ENCODE measurements around the gene IFI30. TPM values are rescaled to one million over a fixed set of nuclear protein-coding genes. Genes with fewer than 3 reads are reported as not detected.

Gene IFI30
- polyA plus RNA-seq, 1 donor = 270 TPM

DNA sequence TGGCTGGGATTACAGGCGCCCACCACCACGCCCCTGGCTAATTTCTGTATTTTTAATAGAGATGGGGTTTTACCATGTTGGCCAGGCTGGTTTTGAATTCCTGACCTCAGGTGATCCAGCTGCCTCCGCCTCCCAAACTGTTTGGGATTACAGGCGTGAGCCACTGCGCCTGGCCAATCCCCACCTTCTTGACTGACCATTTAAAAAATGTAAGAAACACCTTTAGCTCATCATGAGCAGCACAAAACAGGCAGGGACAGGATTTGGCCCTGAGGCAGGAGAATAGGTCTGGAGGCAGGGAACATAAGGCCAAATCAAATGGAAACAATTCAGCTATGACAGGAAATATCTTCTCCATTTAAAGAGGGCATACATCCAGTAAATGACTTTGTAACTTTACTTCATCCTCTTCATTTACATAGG is 18.0 kb downstream of the IFI30 start:
- Histone ChIP-seq H3K27ac (ENCODE audit: low read length) (peak overlapping the region; percentile 91), H3K4me3 (ENCODE audit: low read length) (no peak overlapping the region), H3K27me3 (ENCODE audit: control insufficient read depth, insufficient read depth, low read length) (no peaks in the 10 kb centered on the region), H3K9me3 (ENCODE audit: control insufficient read depth, low read depth, low read length) (no peaks in the 10 kb centered on the region), H3K36me3 (ENCODE audit: control insufficient read depth, insufficient read depth, low read length) (peaks cover 9% of the 10 kb centered on the region), H3K4me1 (ENCODE audit: control insufficient read depth, insufficient read depth, low read length) (peaks cover 11% of the 10 kb centered on the region)
- DNase-seq = no peak
- WGBS (ENCODE audit: insufficient coverage, low lambda C conversion rate) = no CpG with 5 or more reads among the region's 5 CpGs

DNA sequence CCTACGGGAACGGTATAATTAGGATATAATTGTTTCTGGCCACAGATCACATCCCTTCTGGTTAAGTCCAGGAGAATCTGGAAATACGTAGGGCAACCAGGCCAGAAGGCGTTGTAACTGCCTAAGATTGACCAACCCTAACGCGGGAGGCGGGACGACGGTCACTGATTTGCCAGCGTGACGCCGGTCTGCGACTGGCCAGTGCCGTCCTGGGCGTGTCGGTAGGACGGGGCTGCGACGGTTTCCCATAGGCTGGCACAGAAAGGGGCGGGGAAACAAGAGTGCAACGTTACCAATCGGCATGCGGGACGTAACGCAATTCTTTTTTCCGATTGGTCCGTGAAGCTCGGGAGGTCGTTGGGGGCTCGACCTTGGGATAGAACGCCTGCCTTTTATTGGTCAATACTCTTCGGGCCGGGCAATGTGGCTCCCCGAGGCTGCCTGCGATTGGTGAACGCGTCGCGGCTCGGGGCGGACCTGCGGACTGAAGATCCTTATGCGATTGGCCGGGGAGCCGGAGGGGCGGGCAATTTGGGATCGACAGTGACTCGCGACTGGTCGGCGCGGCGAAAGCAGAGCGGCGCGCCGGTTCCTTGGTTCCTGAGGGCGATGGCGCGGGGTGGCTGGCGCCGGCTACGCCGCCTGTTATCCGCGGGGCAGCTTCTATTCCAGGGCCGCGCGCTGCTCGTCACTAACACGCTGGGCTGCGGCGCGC is 19.2 kb downstream of the IFI30 start, which contains the start of gene MPV17L2:
TSS of gene MPV17L2 (plus strand) at position 546 of the 715 bp plus-strand sequence. CDS start at position 610, 64 bp downstream.
- H3K36me3 ChIP-seq (ENCODE audit: control insufficient read depth, insufficient read depth, low read length) = peaks cover 14% of the 10 kb centered on the region
- H3K27me3 ChIP-seq (ENCODE audit: control insufficient read depth, insufficient read depth, low read length) = no peaks in the 10 kb centered on the region
- peaks cover 11% of the 10 kb centered on the region for H3K4me1 ChIP-seq (ENCODE audit: control insufficient read depth, insufficient read depth, low read length)
- DNase-seq = peak; percentile 100
- H3K9me3 ChIP-seq (ENCODE audit: control insufficient read depth, low read depth, low read length) = no peaks in the 10 kb centered on the region
- H3K27ac ChIP-seq (ENCODE audit: low read length) = peak within 1 kb of the TSS; percentile 91
- H3K4me3 ChIP-seq (ENCODE audit: low read length) = peak within 1 kb of the TSS; percentile 73
- WGBS (ENCODE audit: insufficient coverage, low lambda C conversion rate) = no CpG with 5 or more reads among the region's 74 CpGs

DNA sequence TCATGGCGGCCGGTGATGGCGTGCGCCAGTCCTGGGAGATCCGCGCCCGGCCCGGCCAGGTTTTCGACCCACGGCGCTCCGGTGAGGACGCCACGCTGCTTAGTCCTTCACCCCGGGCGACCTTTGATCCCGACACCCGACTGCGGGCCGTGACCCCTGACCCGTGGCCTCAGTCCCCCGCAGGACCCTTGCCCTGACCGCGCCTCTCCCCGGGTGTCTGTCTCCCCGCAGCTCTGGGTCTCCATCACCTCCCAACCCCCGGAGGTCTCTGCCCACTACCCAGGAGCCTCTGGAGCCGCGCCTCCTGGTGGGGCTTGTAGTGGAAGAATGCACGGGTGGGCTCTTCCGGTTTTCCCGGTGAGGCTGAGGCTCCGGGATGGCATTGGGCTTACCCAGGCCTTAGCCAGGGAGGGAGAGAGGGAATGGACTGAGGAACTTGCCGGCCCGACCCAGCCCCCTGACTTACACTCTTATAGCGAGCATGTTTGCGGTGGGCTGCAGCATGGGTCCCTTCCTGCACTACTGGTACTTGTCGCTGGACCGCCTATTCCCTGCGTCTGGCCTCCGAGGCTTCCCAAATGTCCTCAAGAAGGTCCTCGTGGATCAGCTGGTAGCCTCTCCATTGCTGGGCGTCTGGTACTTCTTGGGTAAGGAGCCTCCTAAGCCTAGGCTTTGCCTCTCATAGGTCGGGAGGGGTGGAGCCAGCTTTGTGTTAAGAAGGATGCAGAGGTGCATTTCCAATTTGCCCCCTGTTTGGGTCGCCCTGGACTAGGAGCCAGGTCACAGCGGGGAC is 20.0 kb downstream of the IFI30 start:
- H3K9me3 ChIP-seq (ENCODE audit: control insufficient read depth, low read depth, low read length) = no peaks in the 10 kb centered on the region
- H3K27me3 ChIP-seq (ENCODE audit: control insufficient read depth, insufficient read depth, low read length) = no peaks in the 10 kb centered on the region
- no CpG with 5 or more reads among the region's 46 CpGs for WGBS (ENCODE audit: insufficient coverage, low lambda C conversion rate)
- peak overlapping the region; percentile 52 for H3K27ac ChIP-seq (ENCODE audit: low read length)
- peak in 1 of 2 donors; percentile 28 for DNase-seq
- H3K36me3 ChIP-seq (ENCODE audit: control insufficient read depth, insufficient read depth, low read length) = peaks cover 16% of the 10 kb centered on the region
- peaks cover 11% of the 10 kb centered on the region for H3K4me1 ChIP-seq (ENCODE audit: control insufficient read depth, insufficient read depth, low read length)
- peak overlapping the region; percentile 73 for H3K4me3 ChIP-seq (ENCODE audit: low read length)

DNA sequence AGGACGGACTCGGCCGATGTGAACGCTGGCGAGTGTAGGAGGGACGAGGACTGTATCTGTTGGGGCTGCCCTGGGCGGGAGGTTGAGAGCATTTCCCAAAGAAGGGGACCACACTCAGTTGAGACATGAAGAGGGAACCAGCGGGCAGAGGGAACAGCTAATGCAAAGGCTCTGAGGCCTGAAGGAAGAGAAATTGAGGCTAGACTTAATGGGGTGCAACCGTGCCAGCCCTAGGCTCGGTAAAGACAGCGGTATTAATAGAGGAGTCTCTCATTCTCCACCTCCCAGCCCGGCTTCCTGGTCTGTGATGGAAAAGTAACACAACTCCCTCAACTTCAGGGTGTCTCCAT is 20.5 kb downstream of the IFI30 start:
- DNase-seq = no peak
- no peak overlapping the region for H3K4me3 ChIP-seq (ENCODE audit: low read length)
- H3K9me3 ChIP-seq (ENCODE audit: control insufficient read depth, low read depth, low read length) = no peaks in the 10 kb centered on the region
- H3K36me3 ChIP-seq (ENCODE audit: control insufficient read depth, insufficient read depth, low read length) = peaks cover 17% of the 10 kb centered on the region
- no peak overlapping the region for H3K27ac ChIP-seq (ENCODE audit: low read length)
- H3K4me1 ChIP-seq (ENCODE audit: control insufficient read depth, insufficient read depth, low read length) = peaks cover 11% of the 10 kb centered on the region
- H3K27me3 ChIP-seq (ENCODE audit: control insufficient read depth, insufficient read depth, low read length) = no peaks in the 10 kb centered on the region
- no CpG with 5 or more reads among the region's 12 CpGs for WGBS (ENCODE audit: insufficient coverage, low lambda C conversion rate)

DNA sequence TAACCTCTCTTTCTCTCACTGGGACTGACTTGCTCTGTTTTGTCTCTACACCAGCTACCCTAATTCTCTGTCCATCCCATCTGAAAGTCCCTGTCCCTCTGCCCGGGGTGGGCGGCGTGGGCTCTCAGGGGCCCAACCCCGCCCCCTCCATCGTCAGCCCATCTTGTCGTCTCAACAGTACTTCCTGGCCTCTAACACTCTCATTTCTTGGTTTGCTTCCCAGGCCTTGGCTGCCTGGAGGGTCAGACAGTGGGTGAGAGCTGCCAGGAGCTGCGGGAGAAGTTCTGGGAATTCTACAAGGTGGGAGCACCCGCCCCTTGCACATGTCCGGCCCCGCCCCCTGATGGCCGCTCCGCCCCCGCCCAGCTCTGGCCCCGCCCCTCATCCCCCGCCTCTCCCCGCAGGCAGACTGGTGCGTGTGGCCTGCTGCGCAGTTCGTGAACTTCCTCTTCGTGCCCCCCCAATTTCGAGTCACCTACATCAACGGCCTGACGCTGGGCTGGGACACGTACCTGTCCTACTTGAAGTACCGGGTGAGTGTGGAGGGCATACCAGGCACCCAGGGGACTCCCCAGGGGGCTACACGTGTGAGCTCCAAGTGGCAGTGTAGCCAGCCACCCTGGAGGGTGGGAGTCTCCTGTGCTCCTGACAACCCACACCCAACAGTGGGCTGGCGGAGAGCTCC is 21.1 kb downstream of the IFI30 start:
- Histone ChIP-seq H3K4me1 (ENCODE audit: control insufficient read depth, insufficient read depth, low read length) (peaks cover 11% of the 10 kb centered on the region), H3K36me3 (ENCODE audit: control insufficient read depth, insufficient read depth, low read length) (peaks cover 17% of the 10 kb centered on the region), H3K27me3 (ENCODE audit: control insufficient read depth, insufficient read depth, low read length) (no peaks in the 10 kb centered on the region), H3K9me3 (ENCODE audit: control insufficient read depth, low read depth, low read length) (no peaks in the 10 kb centered on the region), H3K27ac (ENCODE audit: low read length) (no peak overlapping the region), H3K4me3 (ENCODE audit: low read length) (no peak overlapping the region)
- WGBS (ENCODE audit: insufficient coverage, low lambda C conversion rate) = no CpG with 5 or more reads among the region's 27 CpGs
- DNase-seq = no peak

DNA sequence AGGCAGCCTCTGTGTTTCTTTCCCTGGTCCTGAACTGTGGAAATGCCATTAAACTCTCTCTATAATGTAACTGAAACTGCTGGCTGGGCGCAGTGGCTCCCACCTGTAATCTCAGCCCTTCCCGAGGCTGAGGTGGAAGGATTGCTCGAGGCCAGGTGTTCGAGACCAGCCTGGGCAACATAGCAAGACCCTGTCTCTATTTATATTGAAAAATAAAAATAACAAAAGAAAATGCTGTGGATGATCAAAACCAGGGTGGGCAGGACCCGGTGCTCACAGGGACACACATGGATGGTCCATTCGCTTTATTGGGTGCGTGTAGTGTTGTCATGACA is 22.9 kb downstream of the IFI30 start:
- Histone ChIP-seq H3K9me3 (ENCODE audit: control insufficient read depth, low read depth, low read length) (no peaks in the 10 kb centered on the region), H3K4me3 (ENCODE audit: low read length) (no peak overlapping the region), H3K27ac (ENCODE audit: low read length) (no peak overlapping the region), H3K36me3 (ENCODE audit: control insufficient read depth, insufficient read depth, low read length) (peaks cover 17% of the 10 kb centered on the region), H3K4me1 (ENCODE audit: control insufficient read depth, insufficient read depth, low read length) (peaks cover 11% of the 10 kb centered on the region), H3K27me3 (ENCODE audit: control insufficient read depth, insufficient read depth, low read length) (no peaks in the 10 kb centered on the region)
- no CpG with 5 or more reads among the region's 7 CpGs for WGBS (ENCODE audit: insufficient coverage, low lambda C conversion rate)
- no peak for DNase-seq

DNA sequence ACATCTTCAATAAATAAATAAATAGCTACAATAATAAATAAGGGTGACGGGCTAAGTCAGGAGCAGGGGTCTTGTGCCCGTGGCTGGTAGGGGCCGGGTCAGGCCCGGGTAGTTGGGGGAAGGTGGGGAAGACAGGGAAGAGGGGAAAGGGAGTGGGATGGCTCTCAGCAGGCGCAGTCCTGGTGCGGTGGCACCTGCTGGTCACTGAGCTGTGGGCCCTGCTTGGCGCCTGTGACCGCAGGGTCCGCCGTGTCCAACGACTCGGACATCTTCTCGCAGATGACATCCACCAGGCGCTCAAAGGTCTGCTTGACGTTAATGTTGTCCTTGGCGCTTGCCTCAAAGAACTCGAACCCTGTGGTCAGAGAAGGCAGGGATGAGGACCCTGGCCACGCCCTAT is 23.7 kb downstream of the IFI30 start:
- no peaks in the 10 kb centered on the region for H3K27me3 ChIP-seq (ENCODE audit: control insufficient read depth, insufficient read depth, low read length)
- no peak for DNase-seq
- H3K4me1 ChIP-seq (ENCODE audit: control insufficient read depth, insufficient read depth, low read length) = peaks cover 11% of the 10 kb centered on the region
- H3K36me3 ChIP-seq (ENCODE audit: control insufficient read depth, insufficient read depth, low read length) = peaks cover 17% of the 10 kb centered on the region
- 92% methylated on average over 4 of the region's 18 CpGs for WGBS (ENCODE audit: insufficient coverage, low lambda C conversion rate)
- no peaks in the 10 kb centered on the region for H3K9me3 ChIP-seq (ENCODE audit: control insufficient read depth, low read depth, low read length)
- no peak overlapping the region for H3K27ac ChIP-seq (ENCODE audit: low read length)
- no peak overlapping the region for H3K4me3 ChIP-seq (ENCODE audit: low read length)

DNA sequence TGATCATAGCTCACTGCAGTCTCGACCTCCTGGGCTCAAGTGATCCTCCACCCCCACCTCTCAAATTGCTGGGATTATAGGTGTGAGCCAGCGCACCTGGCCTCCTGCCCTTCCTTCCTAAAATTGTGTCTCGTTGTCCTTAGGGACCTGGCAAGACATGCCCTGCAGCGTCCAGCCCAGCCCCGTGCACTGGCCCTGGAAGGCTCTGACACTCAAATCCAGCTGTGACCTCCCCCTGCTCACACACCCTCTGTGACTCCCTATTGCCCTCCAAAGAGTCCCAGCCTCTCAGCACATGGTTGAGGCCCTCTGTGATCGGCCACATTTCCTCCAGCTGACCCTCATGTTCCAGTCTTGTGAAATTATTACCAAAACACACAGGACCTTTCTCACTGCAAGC is 24.3 kb downstream of the IFI30 start:
- peaks cover 17% of the 10 kb centered on the region for H3K36me3 ChIP-seq (ENCODE audit: control insufficient read depth, insufficient read depth, low read length)
- no peak overlapping the region for H3K4me3 ChIP-seq (ENCODE audit: low read length)
- no peaks in the 10 kb centered on the region for H3K27me3 ChIP-seq (ENCODE audit: control insufficient read depth, insufficient read depth, low read length)
- H3K27ac ChIP-seq (ENCODE audit: low read length) = no peak overlapping the region
- no peak for DNase-seq
- H3K9me3 ChIP-seq (ENCODE audit: control insufficient read depth, low read depth, low read length) = no peaks in the 10 kb centered on the region
- H3K4me1 ChIP-seq (ENCODE audit: control insufficient read depth, insufficient read depth, low read length) = peaks cover 14% of the 10 kb centered on the region
- WGBS (ENCODE audit: insufficient coverage, low lambda C conversion rate) = no CpG with 5 or more reads among the region's 6 CpGs

DNA sequence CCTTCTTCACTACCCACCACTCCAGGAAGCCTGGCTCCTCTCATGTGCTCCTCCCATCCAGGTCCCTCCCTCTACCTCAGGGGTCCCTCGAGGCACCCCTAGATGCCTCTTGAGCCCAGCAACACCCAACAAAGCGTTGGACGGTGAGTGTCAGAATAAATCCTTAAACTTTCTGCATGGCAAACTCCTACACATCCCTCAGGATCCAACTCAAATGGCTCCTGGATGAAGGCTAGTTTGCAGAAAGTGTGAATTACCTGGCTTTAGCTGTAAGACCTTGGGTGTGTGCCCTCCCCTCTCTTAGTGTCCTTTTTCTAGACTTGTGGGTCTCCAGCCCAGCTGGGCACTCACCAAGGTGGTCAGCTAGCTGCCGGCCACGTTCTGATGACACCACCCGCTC is 24.8 kb downstream of the IFI30 start:
- H3K36me3 ChIP-seq (ENCODE audit: control insufficient read depth, insufficient read depth, low read length) = peaks cover 17% of the 10 kb centered on the region
- no peaks in the 10 kb centered on the region for H3K9me3 ChIP-seq (ENCODE audit: control insufficient read depth, low read depth, low read length)
- no CpG with 5 or more reads among the region's 6 CpGs for WGBS (ENCODE audit: insufficient coverage, low lambda C conversion rate)
- DNase-seq = no peak
- H3K27me3 ChIP-seq (ENCODE audit: control insufficient read depth, insufficient read depth, low read length) = no peaks in the 10 kb centered on the region
- no peak overlapping the region for H3K27ac ChIP-seq (ENCODE audit: low read length)
- no peak overlapping the region for H3K4me3 ChIP-seq (ENCODE audit: low read length)
- peaks cover 18% of the 10 kb centered on the region for H3K4me1 ChIP-seq (ENCODE audit: control insufficient read depth, insufficient read depth, low read length)

DNA sequence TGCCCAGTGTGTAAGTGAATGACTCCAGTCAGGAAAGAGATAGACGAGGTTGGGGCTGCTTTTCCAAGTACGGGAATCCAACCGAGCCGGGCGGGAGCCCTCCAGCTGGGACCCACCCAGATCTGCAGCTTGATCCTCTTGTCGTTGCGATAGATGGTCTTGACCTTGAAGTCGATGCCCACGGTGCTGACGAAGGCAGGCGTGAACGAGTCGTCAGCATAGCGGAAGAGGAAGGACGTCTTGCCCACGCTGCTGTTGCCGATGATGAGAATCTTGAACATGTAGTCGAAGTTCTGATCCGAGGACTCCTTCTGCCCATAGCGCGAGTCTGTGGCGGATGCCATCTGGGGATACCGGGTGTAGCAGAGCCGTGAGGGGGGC is 28.8 kb downstream of the IFI30 start:
- Histone ChIP-seq H3K36me3 (ENCODE audit: control insufficient read depth, insufficient read depth, low read length) (peaks cover 4% of the 10 kb centered on the region), H3K27me3 (ENCODE audit: control insufficient read depth, insufficient read depth, low read length) (no peaks in the 10 kb centered on the region), H3K9me3 (ENCODE audit: control insufficient read depth, low read depth, low read length) (no peaks in the 10 kb centered on the region), H3K4me3 (ENCODE audit: low read length) (no peak overlapping the region), H3K4me1 (ENCODE audit: control insufficient read depth, insufficient read depth, low read length) (peaks cover 12% of the 10 kb centered on the region), H3K27ac (ENCODE audit: low read length) (no peak overlapping the region)
- no CpG with 5 or more reads among the region's 24 CpGs for WGBS (ENCODE audit: insufficient coverage, low lambda C conversion rate)
- no peak for DNase-seq
